GM19239 (cell line): ENCODE data around the gene NFATC2.
"Not testable (repeated sequence)": the region's sequence is repeated elsewhere in the genome, so short reads cannot be mapped to it uniquely, and the experiment has no call there.

Source experiments
- DNase-seq: peaks from one replicate; pipeline ENCODE4 v3.0.0; 2011; ENCODE audit warnings: low spot score; ENCODE audit not compliant: insufficient read length
- FAIRE-seq: peaks from 2 replicates; lab custom pipeline; 2011; peaks lifted over from hg19 to GRCh38; lab: Jason Lieb, UNC

NFATC2 gene

GRCh38 chr20:51542033-51542570 is 417 bp downstream of the NFATC2 start:
- FAIRE-seq, result peak; percentile 72
- DNase-seq, result peak; percentile 54

GRCh38 chr20:51541189-51542032 is 1.1 kb downstream of the NFATC2 start:
- peak; percentile 85 for FAIRE-seq
- no peak for DNase-seq

- no peak for DNase-seq
- FAIRE-seq, result no peak
Observed at GRCh38 chr20:51540580-51540979, 1.9 kb downstream of the NFATC2 start.

GRCh38 chr20:51540074-51540473 is 2.4 kb downstream of the NFATC2 start:
- FAIRE-seq, DNase-seq: not testable (repeated sequence)

- FAIRE-seq (no peak), DNase-seq (no peak)
Observed at GRCh38 chr20:51536116-51537069, 6.1 kb downstream of the NFATC2 start.

- no peak for DNase-seq
- no peak for FAIRE-seq
Observed at GRCh38 chr20:51535674-51536073, 6.8 kb downstream of the NFATC2 start.

GRCh38 chr20:51535075-51535386 is 7.5 kb downstream of the NFATC2 start:
- FAIRE-seq, result no peak
- DNase-seq, result no peak

GRCh38 chr20:51533291-51534172 is 9.0 kb downstream of the NFATC2 start:
- FAIRE-seq, result no peak

GRCh38 chr20:51532577-51533191 is 9.8 kb downstream of the NFATC2 start:
- DNase-seq (no peak), FAIRE-seq (no peak)

More at GRCh38 chr20:51533291-51534172, 9.0 kb downstream of the NFATC2 start:
- no peak for DNase-seq

GRCh38 chr20:51531712-51532456 is 10.6 kb downstream of the NFATC2 start:
- no peak for FAIRE-seq
- DNase-seq, result no peak

- DNase-seq (no peak), FAIRE-seq (peak; percentile 72)
Observed at GRCh38 chr20:51531141-51531710, 11.3 kb downstream of the NFATC2 start.

GRCh38 chr20:51529758-51530157 is 12.8 kb downstream of the NFATC2 start:
- DNase-seq (no peak), FAIRE-seq (peak; percentile 64)

GRCh38 chr20:51529081-51529681 is 13.3 kb downstream of the NFATC2 start:
- FAIRE-seq, result no peak
- no peak for DNase-seq

GRCh38 chr20:51528263-51529027 is 14.1 kb downstream of the NFATC2 start:
- FAIRE-seq, result peak; percentile 52

GRCh38 chr20:51526754-51527153 is 15.8 kb downstream of the NFATC2 start:
- FAIRE-seq, result no peak

More at GRCh38 chr20:51528263-51529027, 14.1 kb downstream of the NFATC2 start:
- DNase-seq, result no peak

GRCh38 chr20:51526106-51526470 is 16.4 kb downstream of the NFATC2 start:
- no peak for DNase-seq
- FAIRE-seq, result no peak

More at GRCh38 chr20:51526754-51527153, 15.8 kb downstream of the NFATC2 start:
- DNase-seq, result no peak
